CD4-positive, alpha-beta T cell treated with Interferon gamma for 1 hour (primary cell): Measurements from ENCODE around the gene HELT.

Experiments
- DNase-seq: peaks from one replicate; pipeline ENCODE4 v3.0.0-alpha.2; 2020

The HELT gene

DNA sequence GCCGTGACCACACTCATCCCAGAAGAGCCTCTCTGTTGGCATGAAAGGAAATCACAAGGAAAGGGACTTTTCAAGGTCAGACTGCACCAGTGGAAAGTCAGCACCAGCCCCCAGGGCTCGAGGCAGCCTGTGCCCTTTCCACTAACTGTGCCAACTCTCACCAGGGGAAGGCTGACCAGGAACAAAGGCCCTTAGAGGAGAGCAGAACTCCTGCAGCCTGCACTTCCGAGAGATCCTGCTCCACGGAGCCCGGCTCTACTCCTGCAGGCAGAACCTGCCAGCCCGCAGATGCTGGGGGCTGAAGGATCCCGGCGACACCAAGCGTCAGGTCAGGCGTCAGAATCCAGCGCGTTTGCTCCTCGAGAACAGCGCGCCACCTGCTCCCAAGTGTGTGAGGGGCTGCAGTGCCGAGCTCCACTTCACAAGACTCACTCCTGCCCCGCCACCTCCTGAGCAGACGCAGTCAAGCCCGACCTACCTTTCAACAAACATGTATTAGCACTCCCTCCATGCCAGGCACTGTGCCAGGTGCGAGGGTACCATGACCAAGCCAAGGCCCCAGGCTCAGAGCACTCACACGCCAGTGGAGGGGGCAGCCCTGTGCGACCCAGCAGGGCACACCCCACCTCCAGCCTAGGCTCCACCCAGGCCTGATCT, 13.6 kb upstream of the HELT start:
- no peak for DNase-seq

DNA sequence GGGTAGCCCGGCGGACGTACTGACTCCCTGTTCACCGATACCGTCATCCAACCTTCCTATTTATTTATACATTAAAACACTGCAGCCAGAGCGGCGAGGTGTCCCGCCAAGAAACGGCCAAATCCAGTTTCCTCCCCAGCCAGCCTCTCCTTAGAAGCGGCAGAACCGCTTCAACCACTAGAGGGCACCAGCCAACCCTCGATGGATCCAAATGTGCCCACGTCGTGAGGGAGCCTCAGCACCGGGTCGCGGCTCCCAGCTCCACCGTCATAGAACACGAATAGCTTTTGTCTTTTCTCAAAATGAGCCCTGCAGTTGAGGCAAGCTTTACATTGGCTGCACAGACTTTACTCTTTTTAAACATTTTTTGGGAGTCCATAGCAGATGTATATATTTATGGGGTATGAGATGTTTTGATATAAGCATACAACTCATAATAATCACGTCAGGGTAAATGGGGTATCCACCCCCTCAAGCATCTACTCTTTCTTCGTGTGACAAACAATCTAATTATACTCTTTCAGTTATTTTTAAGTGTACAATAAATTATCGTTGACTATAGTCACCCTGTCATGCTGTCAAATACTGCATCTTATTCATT, 13.0 kb upstream of the HELT start:
- peak; percentile 66 for DNase-seq

DNA sequence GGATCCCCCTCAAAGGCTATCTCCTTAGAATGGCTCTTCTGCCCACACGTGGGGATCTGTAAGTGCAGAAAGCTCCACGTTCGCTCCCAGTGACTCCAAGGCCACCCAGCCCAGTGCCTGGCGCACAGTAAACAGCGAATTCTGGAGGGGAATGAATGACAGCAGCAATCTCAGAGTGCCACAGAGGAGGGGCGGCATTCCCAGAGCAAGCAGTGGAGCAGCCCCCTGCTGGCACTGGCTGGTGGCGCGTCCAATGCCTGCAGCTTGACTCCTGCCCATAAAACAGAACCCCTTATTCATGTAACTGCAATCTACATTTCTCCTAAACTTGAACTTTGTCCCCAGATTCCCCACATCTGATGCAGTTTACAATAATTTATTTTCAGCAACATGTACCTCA, 6.9 kb upstream of the HELT start:
- DNase-seq, result no peak

DNA sequence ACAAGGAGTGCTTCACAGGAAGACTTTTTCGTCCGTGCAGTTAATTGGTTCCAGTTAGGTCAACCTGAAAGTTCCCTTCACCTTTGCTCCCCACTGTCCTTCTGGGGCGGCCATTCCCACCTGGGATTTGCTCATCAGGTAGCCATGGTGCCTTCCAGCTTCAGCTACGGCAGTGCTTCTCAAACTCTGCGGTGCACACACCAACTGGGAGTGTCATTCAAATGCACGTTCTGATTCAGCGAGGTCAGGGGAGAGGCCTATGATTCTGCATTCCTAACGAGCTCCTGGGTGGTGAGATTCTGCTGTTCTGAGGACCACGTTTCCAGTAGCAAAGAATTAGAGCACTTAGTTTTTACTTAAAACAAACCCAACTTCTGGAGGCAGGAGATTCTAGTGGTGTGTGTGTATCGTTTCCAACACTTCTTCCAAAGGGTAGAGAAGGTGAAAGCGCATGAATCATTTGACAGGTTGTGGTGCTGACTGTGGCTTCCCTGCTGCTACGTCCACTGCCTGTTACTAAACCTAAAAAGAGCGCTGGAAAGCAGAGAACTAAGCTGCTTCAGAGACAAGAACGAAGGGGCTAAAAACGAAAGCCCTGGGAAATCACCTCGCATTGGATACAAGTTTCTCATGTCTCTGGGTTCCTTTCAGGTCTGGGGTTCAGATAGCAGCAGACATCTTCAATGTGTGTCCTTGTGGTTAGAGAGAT, 4.7 kb upstream of the HELT start:
- DNase-seq, result no peak

DNA sequence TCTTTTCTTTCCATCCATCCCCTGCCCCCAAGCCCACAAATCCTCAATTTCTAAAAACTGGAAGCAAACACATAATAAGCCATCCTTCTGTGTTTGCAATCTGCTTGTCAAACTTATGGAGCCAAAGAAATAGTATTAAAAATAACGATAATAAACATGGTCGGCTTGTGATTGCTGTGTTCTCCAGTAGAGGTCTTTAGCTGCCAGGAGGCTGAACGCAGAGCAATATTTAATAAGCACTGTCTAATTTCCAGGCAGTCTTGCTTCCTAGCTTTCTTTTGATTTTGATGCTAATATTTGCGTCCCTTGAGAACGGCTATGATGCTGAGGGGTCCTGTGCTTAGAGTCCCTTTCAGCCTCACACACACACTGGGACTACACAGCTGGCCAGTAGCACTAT, 3.2 kb upstream of the HELT start:
- no peak for DNase-seq

DNA sequence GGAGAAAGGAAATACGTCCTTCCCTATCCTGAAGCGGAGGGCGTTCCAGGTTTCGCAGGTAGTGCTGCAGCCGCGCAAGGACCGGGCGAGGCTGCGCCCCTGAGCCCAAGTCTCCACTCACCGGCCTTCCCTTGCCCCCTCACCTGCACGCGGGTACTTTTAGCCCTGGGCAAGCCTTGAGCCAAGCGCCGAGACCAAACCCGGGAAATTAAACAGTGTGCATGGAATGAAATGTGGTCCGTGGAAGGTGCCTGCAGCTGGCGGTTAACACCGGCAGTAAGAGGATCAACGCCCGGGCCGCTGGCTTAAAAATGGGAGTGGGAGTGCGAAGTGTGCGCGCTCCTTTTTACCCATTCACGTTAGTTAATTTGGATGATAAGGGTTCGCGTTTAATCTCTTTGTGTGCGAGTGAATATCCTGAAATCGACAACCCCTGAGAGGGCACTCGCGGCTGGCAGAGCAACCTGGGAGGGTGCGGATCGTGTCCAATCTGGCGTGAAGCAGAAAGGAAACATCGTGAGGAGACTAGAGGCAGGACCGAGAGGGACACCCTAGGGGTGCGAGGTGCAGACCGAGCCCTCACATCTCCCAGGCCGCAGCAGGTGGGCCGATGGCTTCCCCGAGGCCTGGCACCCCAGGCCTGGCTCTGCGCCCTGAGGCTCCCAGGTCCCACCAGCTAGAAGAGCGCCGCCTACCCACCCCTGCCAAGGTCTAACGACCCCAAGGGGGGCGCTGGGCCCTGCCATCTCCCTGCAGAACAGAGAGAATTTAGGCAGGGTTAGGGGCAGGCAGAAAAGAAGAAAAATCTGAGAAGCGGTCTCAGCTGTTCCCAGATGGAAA, 2.0 kb upstream of the HELT start:
- no peak for DNase-seq

DNA sequence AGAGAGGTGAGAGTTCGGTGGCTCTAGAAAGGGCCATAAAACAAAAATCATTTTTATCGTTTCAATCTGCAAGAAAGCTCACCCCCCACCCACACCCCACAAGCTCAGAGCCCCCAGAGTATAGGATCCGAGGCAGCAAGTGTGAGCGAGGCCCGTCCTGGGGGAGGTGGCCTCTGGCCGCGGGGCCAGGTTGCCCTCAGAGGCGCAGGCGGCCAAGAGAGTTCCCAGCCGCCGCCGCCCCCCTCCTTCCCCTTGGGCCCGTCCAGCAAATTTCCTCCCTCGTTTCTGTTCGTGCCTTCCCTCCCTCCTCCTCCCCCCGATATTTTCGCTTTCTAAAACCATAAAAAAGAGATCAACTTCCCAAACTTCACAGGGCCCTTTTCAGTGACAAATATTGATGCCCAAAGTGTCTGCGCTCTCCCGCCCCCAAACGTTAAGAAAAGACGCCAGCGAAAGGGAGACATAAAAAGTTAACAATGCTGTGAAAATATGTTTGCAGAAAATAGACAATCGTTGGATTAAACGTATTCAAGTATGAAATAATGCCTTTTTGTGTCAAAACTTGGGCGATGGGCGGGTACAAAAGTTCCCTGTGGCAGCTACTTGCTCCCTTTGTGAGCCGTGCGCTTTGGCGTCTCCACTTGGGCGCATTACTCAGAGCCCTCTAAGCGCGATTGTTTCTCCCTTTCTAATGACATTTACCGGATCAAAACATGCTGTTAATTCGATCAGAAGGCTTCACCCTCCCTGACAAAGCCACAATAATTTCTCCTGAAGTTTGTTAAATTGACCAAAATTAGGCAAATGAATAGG, 1.1 kb upstream of the HELT start:
- DNase-seq, result no peak

DNA sequence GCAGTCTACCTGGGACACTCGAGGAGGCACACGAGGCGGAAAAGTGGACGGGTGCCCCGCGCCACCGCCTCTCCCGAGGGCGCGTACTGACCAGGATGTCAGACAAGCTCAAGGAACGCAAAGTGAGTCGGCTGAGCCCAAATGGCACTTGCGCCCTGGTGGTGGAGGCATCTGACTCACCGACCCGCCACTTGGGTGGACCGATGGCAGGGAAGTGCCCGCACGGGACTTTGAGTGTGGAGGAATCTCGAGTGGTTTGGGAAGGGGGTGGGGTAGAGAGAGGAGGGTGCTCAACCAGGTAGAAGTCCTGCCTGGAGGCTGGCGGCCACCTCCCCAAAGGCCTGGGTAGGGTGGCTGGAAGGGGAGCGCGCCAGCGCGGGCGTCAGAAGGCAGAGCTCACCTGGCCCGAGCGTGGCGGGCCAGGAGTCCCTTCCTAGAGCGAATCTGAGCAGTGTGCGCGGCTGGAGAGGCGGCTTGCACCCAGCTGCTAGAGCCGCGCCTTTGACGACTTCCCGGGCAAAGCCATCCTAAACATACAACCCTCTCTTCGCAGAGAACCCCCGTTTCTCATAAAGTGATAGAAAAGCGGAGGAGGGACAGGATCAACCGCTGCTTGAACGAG, 655 bp downstream of the HELT start:
- DNase-seq, result no peak

DNA sequence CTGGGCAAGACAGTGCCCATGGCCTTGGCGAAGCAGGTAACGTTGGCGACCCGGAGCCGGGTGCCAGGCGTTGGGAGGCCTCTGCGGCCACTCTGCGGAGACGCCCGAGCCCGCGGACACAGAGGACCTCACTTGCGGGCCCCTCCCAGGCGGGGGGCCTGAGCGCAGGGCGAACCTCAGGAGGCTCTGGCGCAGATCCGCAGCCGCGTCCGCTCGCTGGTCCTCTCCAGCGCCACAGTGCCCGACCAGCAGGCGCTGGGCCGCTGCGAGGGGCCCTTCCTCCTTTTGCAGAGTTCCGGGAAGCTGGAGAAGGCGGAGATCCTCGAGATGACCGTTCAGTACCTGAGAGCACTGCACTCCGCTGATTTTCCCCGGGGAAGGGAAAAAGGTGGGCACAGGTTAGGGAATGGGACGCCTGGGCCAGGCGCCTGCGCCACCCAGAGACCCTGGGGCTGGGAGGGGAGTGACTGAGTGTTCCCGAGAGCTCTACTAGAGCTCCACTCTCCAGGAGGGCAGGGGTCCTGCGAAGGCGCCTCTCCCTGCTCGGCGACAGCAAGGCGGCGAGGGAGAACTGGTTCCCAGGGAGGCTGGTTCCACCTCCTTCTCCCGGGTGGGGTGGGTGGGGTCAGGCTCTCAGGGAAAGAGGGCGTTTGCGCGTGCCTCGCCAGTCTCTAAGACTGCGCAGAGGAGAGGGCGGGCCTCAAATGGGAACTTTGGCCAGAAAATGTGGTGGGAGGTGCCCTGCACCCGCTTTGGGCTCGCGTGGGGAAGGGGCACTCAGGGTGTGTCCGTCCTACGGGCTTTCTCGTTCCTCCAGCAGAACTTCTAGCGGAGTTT, 1.4 kb downstream of the HELT start:
- DNase-seq, result no peak

DNA sequence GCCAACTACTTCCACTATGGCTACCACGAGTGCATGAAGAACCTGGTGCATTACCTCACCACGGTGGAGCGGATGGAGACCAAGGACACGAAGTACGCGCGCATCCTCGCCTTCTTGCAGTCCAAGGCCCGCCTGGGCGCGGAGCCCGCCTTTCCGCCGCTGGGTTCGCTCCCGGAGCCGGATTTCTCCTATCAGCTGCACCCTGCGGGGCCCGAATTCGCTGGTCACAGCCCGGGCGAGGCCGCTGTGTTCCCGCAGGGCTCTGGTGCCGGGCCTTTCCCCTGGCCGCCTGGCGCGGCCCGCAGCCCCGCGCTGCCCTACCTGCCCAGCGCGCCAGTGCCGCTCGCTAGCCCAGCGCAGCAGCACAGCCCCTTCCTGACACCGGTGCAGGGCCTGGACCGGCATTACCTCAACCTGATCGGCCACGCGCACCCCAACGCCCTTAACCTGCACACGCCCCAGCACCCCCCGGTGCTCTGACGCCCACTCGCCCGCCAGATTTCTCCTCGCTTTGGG, 2.1 kb downstream of the HELT start:
- no peak for DNase-seq

DNA sequence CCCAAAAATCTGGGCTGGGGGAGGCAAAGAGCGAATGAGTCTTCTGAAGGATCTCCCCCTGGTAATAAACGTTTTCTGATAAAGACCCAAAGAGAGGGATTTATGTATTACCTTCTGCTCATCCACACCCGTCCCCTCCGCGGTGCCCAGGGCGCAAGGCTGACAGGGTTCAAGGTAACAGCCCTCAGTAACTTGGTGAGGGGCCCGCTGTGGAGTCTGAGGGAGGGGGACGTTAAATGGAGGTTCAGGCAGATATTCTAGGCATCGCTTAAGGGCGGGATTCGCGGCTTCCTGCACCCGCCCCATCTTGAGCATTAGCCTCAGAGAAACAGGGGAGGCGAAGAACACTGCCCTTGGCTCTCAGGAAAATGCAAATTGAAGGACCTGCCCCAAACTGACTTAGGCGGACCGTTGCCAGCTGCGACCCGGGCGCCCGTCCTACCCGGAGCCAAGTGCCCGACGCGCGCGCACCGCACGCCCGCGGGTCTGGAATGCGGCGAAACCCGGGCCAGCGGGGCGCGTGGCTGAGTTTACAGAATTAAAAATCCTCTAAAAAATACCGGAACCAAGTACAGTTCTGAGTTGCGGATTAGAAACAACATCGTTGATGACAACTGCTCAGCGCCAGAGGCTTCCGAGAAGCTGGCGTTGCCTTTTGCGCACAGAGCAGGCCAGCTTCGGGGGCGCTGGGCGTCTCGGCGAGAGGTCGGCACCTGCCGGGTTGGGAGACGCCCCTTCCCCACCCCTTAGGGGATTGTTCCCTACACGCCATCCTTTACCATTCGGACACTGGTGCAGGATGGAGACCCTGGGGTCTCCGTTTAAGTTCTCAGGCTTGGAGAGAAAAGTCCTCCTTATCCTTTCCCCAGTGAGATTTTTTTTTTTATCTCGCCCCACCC, 2.8 kb downstream of the HELT start:
- no peak for DNase-seq

DNA sequence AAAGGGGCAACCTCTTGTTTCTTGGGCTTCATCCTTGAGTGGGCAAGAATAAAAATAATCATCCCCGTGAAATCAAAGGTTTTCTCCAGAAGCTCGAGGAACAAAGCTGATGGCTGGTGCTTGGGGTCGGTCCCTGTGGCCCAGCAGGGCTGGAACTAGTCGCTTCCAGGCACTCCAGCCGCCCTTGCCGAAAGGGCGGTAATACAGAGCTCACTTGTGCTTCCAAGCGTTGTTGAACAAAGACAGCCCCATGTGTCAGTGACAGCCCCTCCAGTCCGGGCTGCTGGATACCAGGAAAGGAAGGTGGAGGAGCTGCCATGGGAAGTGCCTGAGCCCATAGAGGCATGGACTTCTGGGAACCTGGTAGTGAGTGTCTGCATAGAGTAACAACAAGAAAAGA, 5.2 kb downstream of the HELT start:
- DNase-seq, result no peak

DNA sequence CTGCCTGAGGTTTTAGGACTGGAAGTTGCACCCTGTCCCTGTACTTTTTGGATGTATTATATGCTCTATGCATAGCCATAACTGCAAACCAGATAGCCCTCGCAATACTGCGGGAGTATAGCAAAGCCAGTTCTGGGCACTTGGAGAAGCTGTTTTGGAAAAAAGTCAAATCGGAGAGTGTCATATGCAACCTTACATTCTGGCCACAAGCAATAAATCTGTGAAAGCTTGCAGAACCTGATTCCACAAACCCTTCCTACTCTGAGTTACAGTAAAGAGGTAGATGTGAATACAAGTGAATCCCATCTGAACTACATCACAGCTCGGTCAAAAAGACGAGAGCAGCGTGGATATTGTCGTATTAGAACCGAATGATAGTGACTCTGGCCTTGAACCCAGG, 10.3 kb downstream of the HELT start:
- no peak for DNase-seq

DNA sequence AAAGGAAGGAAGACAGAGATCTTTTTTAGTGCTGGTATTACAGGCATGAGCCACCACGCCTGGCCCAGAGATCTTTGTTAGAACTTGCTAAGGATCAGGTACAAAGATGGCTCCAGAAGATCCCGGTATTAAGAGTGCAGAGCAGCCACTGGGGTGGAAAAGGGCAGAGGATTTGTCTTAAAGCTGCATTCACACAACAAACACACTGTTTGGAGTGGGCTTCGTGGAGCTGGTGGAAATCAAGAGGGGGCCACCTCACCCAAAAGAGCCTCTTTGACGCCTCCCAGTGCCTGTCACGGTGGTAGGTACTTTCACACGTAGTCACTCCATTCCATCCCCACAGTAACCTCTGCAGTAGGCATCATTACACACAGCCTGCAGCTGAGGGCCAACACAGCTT, 13.3 kb downstream of the HELT start:
- DNase-seq, result no peak

DNA sequence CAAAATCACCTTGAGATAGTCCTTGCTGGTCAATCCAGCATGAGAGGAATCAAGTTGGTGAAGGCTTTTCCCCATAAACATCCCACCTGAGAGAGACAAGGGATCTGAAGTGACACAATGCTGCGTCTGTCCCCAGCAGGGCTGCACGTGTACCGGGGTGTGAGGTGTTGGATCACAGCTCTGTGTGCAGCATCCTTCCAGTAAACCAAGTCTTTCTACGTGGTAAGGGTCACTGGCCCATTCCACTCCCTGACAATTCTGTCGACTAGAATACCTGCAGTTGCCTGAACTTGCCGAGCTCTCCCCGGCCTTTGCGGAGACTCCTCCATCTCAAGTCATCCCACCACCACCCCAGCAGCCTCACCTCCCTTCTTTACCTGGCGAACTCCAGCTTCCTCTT, 14.8 kb downstream of the HELT start:
- DNase-seq, result no peak

DNA sequence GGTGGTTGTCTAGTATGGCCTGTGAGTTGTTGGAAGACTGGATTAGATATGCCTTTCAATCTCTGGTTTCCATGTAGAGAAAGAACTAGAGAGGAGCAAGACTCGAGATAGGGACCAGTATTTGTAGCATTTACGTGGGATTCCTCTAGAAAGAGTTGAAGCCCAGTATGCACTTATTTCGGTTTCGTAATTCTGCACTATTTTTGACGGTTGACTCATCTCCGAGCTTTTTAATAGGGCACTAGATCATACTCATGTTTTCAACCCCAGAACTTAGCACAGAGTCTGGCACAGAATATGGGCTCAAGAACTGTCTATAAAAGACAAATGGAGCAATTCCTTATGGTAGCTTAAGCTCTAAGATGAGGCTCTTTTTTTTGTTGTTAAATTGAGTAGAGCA, 15.7 kb downstream of the HELT start:
- DNase-seq, result no peak

DNA sequence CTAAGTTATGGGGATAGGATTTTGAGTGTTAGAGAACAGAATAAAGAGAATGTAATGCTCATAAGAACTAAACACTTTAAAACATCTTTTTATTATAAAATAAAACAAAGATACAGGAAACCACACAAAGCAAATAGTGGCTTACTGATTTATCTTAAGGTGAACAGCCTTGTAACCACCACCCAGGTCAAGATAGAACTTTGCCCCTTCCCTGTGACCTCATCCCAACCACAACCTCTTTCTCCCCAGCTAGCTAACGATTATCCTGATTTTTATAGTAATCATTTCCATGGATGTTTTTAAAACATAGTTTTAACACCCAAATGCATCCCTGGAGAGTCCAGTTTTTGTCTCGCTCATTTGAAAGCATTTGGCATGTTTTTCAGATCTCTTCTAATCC, 17.0 kb downstream of the HELT start:
- no peak for DNase-seq

DNA sequence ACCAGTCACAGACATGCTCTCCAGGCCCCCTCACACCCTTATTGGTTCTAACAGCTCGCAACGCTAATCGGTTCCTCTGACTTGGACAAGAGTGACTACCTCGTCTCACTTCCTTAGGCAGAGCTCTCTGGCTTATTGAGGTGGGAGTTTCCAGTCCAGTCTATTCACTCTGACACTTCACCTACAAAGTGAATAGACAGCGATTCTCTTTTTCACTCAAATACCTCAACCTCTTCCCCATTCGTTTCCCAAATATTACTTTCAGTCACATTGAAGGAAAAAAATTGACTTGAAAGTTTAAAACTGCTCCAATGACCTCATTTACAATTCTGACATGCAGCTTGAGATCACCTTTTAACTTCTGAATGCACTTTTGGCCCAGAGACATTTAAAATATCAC, 17.7 kb downstream of the HELT start:
- no peak for DNase-seq

DNA sequence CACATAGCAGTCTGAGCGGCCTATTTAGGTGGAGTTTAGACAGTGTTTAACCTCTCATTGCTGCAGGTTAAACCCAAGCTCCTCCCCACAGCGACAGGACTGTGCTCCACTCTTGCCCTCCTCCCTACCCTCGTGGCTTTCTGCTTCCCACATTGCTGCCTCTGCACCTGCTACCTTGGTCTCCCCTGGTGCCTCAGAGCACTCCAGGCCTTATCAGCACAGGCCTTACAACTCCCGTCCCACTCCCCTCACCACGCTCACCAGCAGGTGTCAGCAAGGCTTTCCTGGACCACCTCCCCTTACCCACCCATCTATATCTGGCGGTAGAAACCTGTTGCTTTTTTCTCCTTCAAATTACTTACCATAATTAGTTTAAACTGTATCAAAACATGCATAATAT, 18.6 kb downstream of the HELT start:
- DNase-seq, result no peak
